Mesenchymal stem cell (in vitro differentiated cells and primary cell): ENCODE data around the gene FABP3.

ENCODE experiments used
- DNase-seq: peaks from one replicate; pipeline ENCODE4 v3.0.0-alpha.2; 2013
- H2AFZ ChIP-seq: one replicate; pipeline ENCODE4 v1.6.1; 2013; ENCODE audit warnings: low read depth, mild to moderate bottlenecking, control low read depth, inconsistent platforms, low read length, moderate library complexity
- H2AK5ac ChIP-seq: 2 replicates; pipeline ENCODE4 v1.6.1; 2013; ENCODE audit warnings: low read length, moderate library complexity, mild to moderate bottlenecking, inconsistent platforms; ENCODE audit not compliant: severe bottlenecking
- H2BK120ac ChIP-seq: one replicate; pipeline ENCODE4 v1.6.1; 2013; ENCODE audit warnings: low read depth, mild to moderate bottlenecking, inconsistent platforms, low read length, moderate library complexity
- H2BK12ac ChIP-seq, 2 experiments: one replicate each; pipeline ENCODE4 v1.6.1; 2013; ENCODE audit warnings: inconsistent platforms in 2 of 2, low read length in 2 of 2, mild to moderate bottlenecking in 2 of 2, moderate library complexity in 2 of 2, control low read depth in 1 of 2
- H2BK15ac ChIP-seq: one replicate; pipeline ENCODE4 v1.6.1; 2013; ENCODE audit warnings: mild to moderate bottlenecking, low read depth, inconsistent platforms; ENCODE audit not compliant: poor library complexity, severe bottlenecking
- H2BK5ac ChIP-seq: 2 replicates; pipeline ENCODE4 v1.6.1; 2013; ENCODE audit warnings: low read depth, mild to moderate bottlenecking, low read length, control low read depth, inconsistent platforms; ENCODE audit not compliant: poor library complexity, severe bottlenecking
- H3K14ac ChIP-seq, 2 experiments: one replicate each; pipeline ENCODE4 v1.6.1; 2013; ENCODE audit warnings: inconsistent platforms in 2 of 2, low read length in 2 of 2, control low read depth in 1 of 2, mild to moderate bottlenecking in 1 of 2, moderate library complexity in 1 of 2
- H3K18ac ChIP-seq, 2 experiments: one replicate each; pipeline ENCODE4 v1.6.1; 2013; ENCODE audit warnings: inconsistent platforms in 2 of 2, low read length in 2 of 2, control low read depth in 1 of 2, low read depth in 1 of 2, mild to moderate bottlenecking in 1 of 2
- H3K23ac ChIP-seq, 2 experiments: one replicate each; pipeline ENCODE4 v1.6.1; 2013; ENCODE audit warnings: inconsistent platforms in 2 of 2, low read length in 2 of 2, mild to moderate bottlenecking in 2 of 2, moderate library complexity in 2 of 2, control low read depth in 1 of 2
- H3K27ac ChIP-seq: 2 replicates; pipeline ENCODE4 v1.5.1; 2013; ENCODE audit warnings: mild to moderate bottlenecking, moderate library complexity, low read length, control low read depth, inconsistent platforms; ENCODE audit not compliant: poor library complexity, severe bottlenecking
- H3K27me3 ChIP-seq, 2 experiments: 2 replicates each; pipeline versions ENCODE4 v1.6.1 to v1.7.0; 2013; ENCODE audit warnings: low read length in 2 of 2, mild to moderate bottlenecking in 2 of 2, moderate library complexity in 2 of 2, control low read depth in 1 of 2, inconsistent platforms in 1 of 2; ENCODE audit not compliant: control insufficient read depth in 1 of 2, insufficient read depth in 1 of 2
- H3K36me3 ChIP-seq, 2 experiments: 2 replicates each; pipeline versions ENCODE4 v1.6.1 to v1.7.0; 2013; ENCODE audit warnings: low read length in 2 of 2, control low read depth in 1 of 2, inconsistent platforms in 1 of 2, low read depth in 1 of 2, mild to moderate bottlenecking in 1 of 2; ENCODE audit not compliant: insufficient read depth in 2 of 2, control insufficient read depth in 1 of 2
- H3K4ac ChIP-seq, 2 experiments: one replicate each; pipeline ENCODE4 v1.6.1; 2013; ENCODE audit warnings: inconsistent platforms in 2 of 2, low read length in 2 of 2, mild to moderate bottlenecking in 2 of 2, moderate library complexity in 2 of 2, control low read depth in 1 of 2, low read depth in 1 of 2
- H3K4me1 ChIP-seq: 2 replicates; pipeline ENCODE4 v1.6.1; 2013; ENCODE audit warnings: low read depth, low read length, control low read depth; ENCODE audit not compliant: control insufficient read depth, insufficient read depth
- H3K4me2 ChIP-seq: 2 replicates; pipeline ENCODE4 v1.6.1; 2013; ENCODE audit warnings: low read length, mild to moderate bottlenecking, inconsistent platforms; ENCODE audit not compliant: poor library complexity, severe bottlenecking
- H3K4me3 ChIP-seq, 2 experiments: 2 replicates each; pipeline versions ENCODE4 v1.5.1 to v1.7.0; 2013; ENCODE audit warnings: low read length in 2 of 2, mild to moderate bottlenecking in 2 of 2, control low read depth in 1 of 2, low read depth in 1 of 2; ENCODE audit not compliant: insufficient read depth in 1 of 2
- H3K79me1 ChIP-seq: replicated peaks from 2 replicates; pipeline ENCODE4 v1.6.1; 2013; ENCODE audit warnings: mild to moderate bottlenecking, control low read depth, low read length, inconsistent platforms; ENCODE audit not compliant: poor library complexity, severe bottlenecking
- H3K9ac ChIP-seq: 2 replicates; pipeline ENCODE4 v1.7.0; 2013; ENCODE audit warnings: mild to moderate bottlenecking, low read length, moderate library complexity
- H3K9me3 ChIP-seq: 2 replicates; pipeline ENCODE4 v1.7.0; 2013; ENCODE audit warnings: mild to moderate bottlenecking, low read length; ENCODE audit not compliant: control insufficient read depth
- H4K8ac ChIP-seq: one replicate; pipeline ENCODE4 v1.6.1; 2013; ENCODE audit warnings: inconsistent platforms, mild to moderate bottlenecking, low read length, moderate library complexity
- H4K91ac ChIP-seq: one replicate; pipeline ENCODE4 v1.6.1; 2013; ENCODE audit warnings: mild to moderate bottlenecking, low read length, inconsistent platforms
- WGBS: methylation state at CpG from one replicate; pipeline ENCODE4 v1.1.7; 2013; ENCODE audit warnings: mixed read lengths; 5-methylcytosine and 5-hydroxymethylcytosine counted together

Gene FABP3

DNA sequence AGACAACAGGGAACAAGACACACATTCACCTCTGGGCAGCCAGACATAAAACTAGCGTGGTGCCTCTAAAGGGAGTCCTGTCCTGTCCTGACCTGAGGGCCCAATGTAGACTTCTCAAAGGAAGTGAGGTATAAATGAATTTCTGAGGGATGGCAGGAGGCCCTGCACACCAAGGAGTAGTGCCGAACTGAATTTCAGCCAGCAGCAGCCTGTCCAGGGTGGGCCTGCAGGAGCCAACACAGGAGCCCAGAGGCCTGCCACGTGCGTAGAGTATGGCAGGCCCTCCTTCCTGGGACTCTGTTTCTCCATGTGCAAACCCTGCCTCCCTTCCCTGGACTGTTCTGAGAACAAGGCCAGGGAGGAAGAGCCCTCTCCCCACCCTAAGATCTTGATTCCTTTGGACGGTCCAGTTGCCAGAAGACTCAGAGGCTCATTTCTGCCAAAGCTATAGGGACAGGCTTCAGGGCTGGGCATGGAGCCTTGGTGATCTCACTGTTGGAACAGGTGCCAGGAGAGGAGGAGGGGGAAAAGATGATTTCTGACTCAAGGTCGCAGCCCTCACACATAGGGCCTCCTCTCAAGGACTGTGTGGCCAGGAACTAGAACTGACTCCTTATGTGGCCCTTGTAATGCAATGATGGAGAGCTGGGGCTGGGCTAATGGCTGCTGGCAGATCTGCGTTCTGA lies 1.8 kb upstream of the FABP3 start:
- no peak overlapping the region for H2BK5ac ChIP-seq
- H3K14ac ChIP-seq = no peak overlapping the region
- DNase-seq = no peak
- no peak overlapping the region for H2AFZ ChIP-seq
- peaks cover 32% of the 10 kb centered on the region for H3K4me1 ChIP-seq
- peak overlapping the region; percentile 59 for H2AK5ac ChIP-seq
- peak overlapping the region; percentile 34 for H4K91ac ChIP-seq
- H3K18ac ChIP-seq = peak overlapping the region; percentile 14 to 18
- H2BK12ac ChIP-seq = peak overlapping the region; percentile 21 to 65
- no peak overlapping the region for H3K27ac ChIP-seq
- no peak overlapping the region for H3K4me3 ChIP-seq
- H4K8ac ChIP-seq = peak overlapping the region; percentile 27
- no peaks in the 10 kb centered on the region for H3K79me1 ChIP-seq
- H3K9me3 ChIP-seq = no peaks in the 10 kb centered on the region
- H2BK120ac ChIP-seq = no peak overlapping the region
- no peaks in the 10 kb centered on the region for H3K27me3 ChIP-seq
- H3K36me3 ChIP-seq = peaks cover 0 to 4% of the 10 kb centered on the region in 2 experiments
- H2BK15ac ChIP-seq = no peak overlapping the region
- no peak overlapping the region for H3K4me2 ChIP-seq
- no peak overlapping the region for H3K23ac ChIP-seq
- peak overlapping the region; percentile 85 for H3K9ac ChIP-seq
- no peak overlapping the region for H3K4ac ChIP-seq
- 96% methylated on average over 7 of the region's 7 CpGs for WGBS

DNA sequence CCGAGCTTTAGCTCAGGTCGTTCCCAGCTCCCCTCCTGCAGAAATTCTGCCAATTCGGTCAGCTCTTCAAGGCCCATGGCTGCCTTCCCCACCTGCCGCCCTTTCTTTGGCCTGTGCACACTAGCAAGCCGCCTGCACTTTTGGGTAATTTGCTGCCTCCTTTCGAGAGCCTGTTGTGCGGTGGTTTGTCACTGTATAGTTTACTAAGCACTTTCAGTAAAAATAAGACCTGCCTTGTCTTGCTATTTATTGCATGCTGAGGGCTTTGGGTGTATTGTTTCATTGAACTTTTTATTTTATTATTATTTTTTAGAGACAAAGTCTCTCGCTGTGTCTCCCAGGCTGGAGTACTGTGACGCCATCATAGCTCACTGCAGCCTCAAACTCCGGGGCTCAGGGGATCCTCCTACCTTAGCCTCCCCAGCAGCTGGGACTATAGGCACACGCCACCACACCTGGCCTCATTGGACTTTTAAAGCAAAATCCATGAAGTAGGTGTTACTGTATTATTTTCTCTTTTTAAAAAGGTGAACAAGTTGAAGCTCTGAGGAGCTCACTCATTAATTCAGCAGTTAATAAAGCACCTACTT lies 1.1 kb upstream of the FABP3 start:
- peak overlapping the region in 1 of 2 experiments; percentile 78 for H3K18ac ChIP-seq
- H3K4me3 ChIP-seq = peak overlapping the region; percentile 44 to 53
- no peak overlapping the region for H2BK15ac ChIP-seq
- H2AFZ ChIP-seq = peak overlapping the region; percentile 49
- no peaks in the 10 kb centered on the region for H3K9me3 ChIP-seq
- no peak overlapping the region for H3K14ac ChIP-seq
- peak overlapping the region; percentile 85 for H3K9ac ChIP-seq
- H3K4me1 ChIP-seq = peaks cover 32% of the 10 kb centered on the region
- 47% methylated on average over 8 of the region's 11 CpGs for WGBS
- H2BK120ac ChIP-seq = no peak overlapping the region
- H2BK12ac ChIP-seq = peak overlapping the region in 1 of 2 experiments; percentile 94
- H3K27ac ChIP-seq = peak overlapping the region; percentile 67
- H3K4ac ChIP-seq = peak overlapping the region in 1 of 2 experiments; percentile 80
- H3K4me2 ChIP-seq = peak overlapping the region; percentile 64
- no peaks in the 10 kb centered on the region for H3K79me1 ChIP-seq
- peak overlapping the region; percentile 58 for H4K8ac ChIP-seq
- DNase-seq = no peak
- H3K27me3 ChIP-seq = no peaks in the 10 kb centered on the region
- H2AK5ac ChIP-seq = peak overlapping the region; percentile 59
- peak overlapping the region in 1 of 2 experiments; percentile 36 for H3K23ac ChIP-seq
- no peak overlapping the region for H4K91ac ChIP-seq
- peaks cover 0 to 7% of the 10 kb centered on the region in 2 experiments for H3K36me3 ChIP-seq
- no peak overlapping the region for H2BK5ac ChIP-seq

DNA sequence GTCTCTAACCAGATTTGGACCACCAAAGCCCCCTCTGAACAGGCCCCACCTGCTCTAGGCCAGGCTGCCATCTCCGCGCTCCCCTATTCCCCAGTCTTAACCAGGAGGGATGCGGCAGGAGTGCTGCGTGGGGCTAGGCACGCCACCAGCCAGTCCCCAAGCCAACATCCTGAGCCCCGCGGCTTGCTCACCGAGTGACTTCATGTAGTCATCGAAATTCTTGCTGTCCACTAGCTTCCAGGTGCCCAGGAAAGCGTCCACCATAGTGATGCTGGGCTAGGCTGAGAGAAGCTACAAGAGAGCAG lies 173 bp downstream of the FABP3 start:
- DNase-seq = no peak
- peak overlapping the region in 1 of 2 experiments; percentile 61 for H2BK12ac ChIP-seq
- H3K27ac ChIP-seq = no peak overlapping the region
- peak overlapping the region; percentile 93 for H2BK15ac ChIP-seq
- no peaks in the 10 kb centered on the region for H3K27me3 ChIP-seq
- peak overlapping the region; percentile 87 for H2AFZ ChIP-seq
- H2BK120ac ChIP-seq = peak overlapping the region; percentile 69
- H3K4me2 ChIP-seq = peak overlapping the region; percentile 64
- H2AK5ac ChIP-seq = peak overlapping the region; percentile 86
- peak overlapping the region in 1 of 2 experiments; percentile 34 for H3K23ac ChIP-seq
- H3K4ac ChIP-seq = peak overlapping the region in 1 of 2 experiments; percentile 62
- peak overlapping the region; percentile 85 for H3K9ac ChIP-seq
- H3K14ac ChIP-seq = peak overlapping the region in 1 of 2 experiments; percentile 3
- no peaks in the 10 kb centered on the region for H3K9me3 ChIP-seq
- WGBS = 33% methylated on average over 10 of the region's 10 CpGs
- H3K36me3 ChIP-seq = peaks cover 4 to 20% of the 10 kb centered on the region in 2 experiments
- H3K79me1 ChIP-seq = no peaks in the 10 kb centered on the region
- peak overlapping the region; percentile 34 for H4K91ac ChIP-seq
- no peak overlapping the region for H2BK5ac ChIP-seq
- peak overlapping the region; percentile 89 to 93 for H3K18ac ChIP-seq
- H3K4me1 ChIP-seq = peaks cover 32% of the 10 kb centered on the region
- H4K8ac ChIP-seq = peak overlapping the region; percentile 45
- peak overlapping the region in 1 of 2 experiments; percentile 78 for H3K4me3 ChIP-seq

DNA sequence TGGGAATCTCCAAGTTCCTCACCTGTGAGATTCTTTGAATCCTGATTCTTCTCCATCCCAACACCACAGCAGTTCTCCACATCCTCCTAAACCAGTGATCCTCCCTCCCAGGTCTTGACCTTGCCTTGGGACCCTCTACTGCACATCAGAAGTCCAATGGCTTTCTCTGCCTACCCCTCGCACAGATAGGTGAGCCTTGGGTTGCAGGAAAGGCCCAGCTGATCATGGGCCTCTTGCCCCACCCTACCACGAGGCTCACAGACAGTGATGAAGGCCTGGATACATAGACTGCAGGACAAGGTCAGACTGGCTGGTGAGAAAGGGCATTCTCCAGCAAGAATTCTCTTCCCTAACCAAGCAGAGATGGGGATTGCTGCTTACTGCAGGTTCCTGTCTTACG lies 825 bp downstream of the FABP3 start:
- Histone ChIP-seq H4K8ac (peak overlapping the region; percentile 82), H3K27ac (no peak overlapping the region), H3K79me1 (no peaks in the 10 kb centered on the region), H3K27me3 (no peaks in the 10 kb centered on the region), H3K14ac (peak overlapping the region in 1 of 2 experiments; percentile 53), H2BK15ac (no peak overlapping the region), H2AFZ (no peak overlapping the region), H3K9me3 (no peaks in the 10 kb centered on the region), H3K4me2 (no peak overlapping the region), H3K4me3 (peak overlapping the region in 1 of 2 experiments; percentile 78), H4K91ac (no peak overlapping the region), H3K36me3 (peaks cover 10 to 27% of the 10 kb centered on the region in 2 experiments), H3K9ac (peak overlapping the region; percentile 85), H3K4me1 (peaks cover 30% of the 10 kb centered on the region), H3K23ac (peak overlapping the region in 1 of 2 experiments; percentile 20), H3K18ac (peak overlapping the region in 1 of 2 experiments; percentile 6), H3K4ac (peak overlapping the region in 1 of 2 experiments; percentile 7), H2BK120ac (no peak overlapping the region), H2BK5ac (no peak overlapping the region), H2BK12ac (peak overlapping the region in 1 of 2 experiments; percentile 23), H2AK5ac (peak overlapping the region; percentile 8)
- no peak for DNase-seq
- 96% methylated on average over 3 of the region's 3 CpGs for WGBS
